K562 (cell line): ENCODE data around the gene PIK3CG. TPM values are rescaled to one million over a fixed set of nuclear protein-coding genes. Genes with fewer than 3 reads are reported as not detected.
A peak's percentile ranks its signal among the peaks of the same experiment; 100 is the strongest.

ENCODE experiments used
- ATAC-seq: fragments of 200-7000 bp; cut with Tn5 transposase; 3 replicates; pipeline ENCODE4 v1.9.1; 2020; ENCODE audit warnings: moderate library complexity
- Bru-seq: library from RNA; stranded (reverse); fragments of 400-500 nt; gene quantifications from one replicate; lab custom pipeline; 2021; lab: Mats Ljungman, UMichigan
- BruChase-seq, 2 experiments: library from RNA; stranded (reverse); fragments of 400-500 nt; gene quantifications; one replicate each; lab custom pipeline; 2021; lab: Mats Ljungman, UMichigan
- BruUV-seq: library from RNA; stranded (reverse); fragments of 400-500 nt; replicated peaks from 2 replicates; lab custom pipeline; 2021; lab: Mats Ljungman, UMichigan
- CTCF ChIA-PET: fragments of 300-600 bp; formaldehyde crosslinking; extraction: SDS; loops from one replicate; lab custom pipeline; 2021; ENCODE audit warnings: low intra/inter-chr PET ratio; lab: Yijun Ruan, JAX
- POLR2A ChIA-PET: fragments of 300-600, 350-650 bp; sonication (Branson Sonifier 250); formaldehyde crosslinking; extraction: SDS; loops from one replicate; lab custom pipeline; 2021; ENCODE audit warnings: antibody characterized with exemption, inconsistent platforms; lab: Yijun Ruan, JAX
- DNase-seq, 4 experiments: peaks; one replicate each; pipeline versions ENCODE4 v3.0.0 to v3.0.0-alpha.2; 2011 to 2018; ENCODE audit warnings: low spot score in 3 of 4, mixed read lengths in 3 of 4; ENCODE audit errors: extremely low read depth in 1 of 4
- FAIRE-seq: peaks from 2 replicates; lab custom pipeline; 2011; peaks lifted over from hg19 to GRCh38; lab: Jason Lieb, UNC
- H2AFZ ChIP-seq: 2 replicates; pipeline ENCODE4 v1.6.0; 2011; ENCODE audit warnings: low read depth, low read length, control low read depth, inconsistent platforms
- H3K27ac ChIP-seq: fragments of 200-600 bp; 3 replicates; pipeline ENCODE4 v1.8.0; 2011; ENCODE audit warnings: low read depth, mild to moderate bottlenecking, control low read depth, inconsistent platforms, low read length, moderate library complexity, mixed read lengths; ENCODE audit errors: extremely low read depth
- H3K27me3 ChIP-seq, 2 experiments: fragments of 300-600 bp in 1 of 2; 2 replicates in 1 of 2; 3 replicates in 1 of 2; pipeline versions ENCODE4 v1.6.0 to v1.8.0; 2011; ENCODE audit warnings: inconsistent platforms in 2 of 2, low read length in 2 of 2, mild to moderate bottlenecking in 1 of 2, mixed read lengths in 1 of 2, moderate library complexity in 1 of 2; ENCODE audit not compliant: control insufficient read depth in 2 of 2, insufficient read depth in 2 of 2
- H3K36me3 ChIP-seq: fragments of 300-600 bp; 3 replicates; pipeline ENCODE4 v1.8.0; 2011; ENCODE audit warnings: mild to moderate bottlenecking, low read length, inconsistent platforms; ENCODE audit not compliant: control insufficient read depth, insufficient read depth
- H3K4me1 ChIP-seq, 2 experiments: fragments of 200-600 bp in 1 of 2; replicated peaks in 1 of 2; 2 replicates in 1 of 2; 3 replicates in 1 of 2; pipeline versions ENCODE4 v1.5.1 to v1.8.0; 2011; ENCODE audit warnings: inconsistent platforms in 2 of 2, low read length in 2 of 2, mild to moderate bottlenecking in 1 of 2, mixed read lengths in 1 of 2, moderate library complexity in 1 of 2; ENCODE audit not compliant: control insufficient read depth in 2 of 2, insufficient read depth in 2 of 2
- H3K4me2 ChIP-seq: 2 replicates; pipeline ENCODE4 v1.6.1; 2011; ENCODE audit warnings: low read length, control low read depth, inconsistent platforms, mixed read lengths; ENCODE audit not compliant: insufficient read depth
- H3K4me3 ChIP-seq: fragments of 200-600 bp; sonication (generic), shearing (Covaris generic); 2 replicates; pipeline ENCODE4 v1.5.1; 2016; ENCODE audit warnings: control low read depth, inconsistent platforms
- H3K79me2 ChIP-seq: fragments of 200-600 bp; 3 replicates; pipeline ENCODE4 v1.8.0; 2011; ENCODE audit warnings: low read length, inconsistent platforms; ENCODE audit not compliant: control insufficient read depth, insufficient read depth
- H3K9ac ChIP-seq, 2 experiments: 2 replicates each; pipeline versions ENCODE4 v1.6.0 to v1.6.1; 2011; ENCODE audit warnings: low read depth in 2 of 2, low read length in 2 of 2, control low read depth in 1 of 2, inconsistent platforms in 1 of 2, mild to moderate bottlenecking in 1 of 2, mixed read lengths in 1 of 2; ENCODE audit not compliant: insufficient read depth in 1 of 2
- H3K9me1 ChIP-seq: one replicate; pipeline ENCODE4 v1.6.0; 2011; ENCODE audit warnings: inconsistent platforms, mild to moderate bottlenecking, low read length, moderate library complexity; ENCODE audit not compliant: control insufficient read depth, insufficient read depth
- H3K9me3 ChIP-seq: replicated peaks from 2 replicates; pipeline ENCODE4 v1.5.1; 2011; ENCODE audit warnings: low read depth, low read length, inconsistent platforms; ENCODE audit not compliant: control insufficient read depth, insufficient read depth
- H4K20me1 ChIP-seq: replicated peaks from 2 replicates; pipeline ENCODE4 v1.6.1; 2011; ENCODE audit warnings: low read length, inconsistent platforms, mixed read lengths; ENCODE audit not compliant: control insufficient read depth, insufficient read depth
- GTF2E2 ChIP-seq: fragments of 200-800 bp; sonication (Bioruptor generic); IDR thresholded peaks from 2 replicates; pipeline ENCODE4 v1.6.1; 2016; ENCODE audit warnings: missing genetic modification characterization, missing compliant biosample characterization
- HLTF ChIP-seq: fragments of 450-650 bp; IDR thresholded peaks from 2 replicates; pipeline ENCODE4 v1.6.1; 2016
- L3MBTL2 ChIP-seq: fragments of 450-650 bp; IDR thresholded peaks from 2 replicates; pipeline ENCODE4 v1.6.1; 2016; ENCODE audit warnings: mild to moderate bottlenecking, moderate library complexity
- MIER1 ChIP-seq: fragments of 450-650 bp; IDR thresholded peaks from 2 replicates; pipeline ENCODE4 v1.6.1; 2016; ENCODE audit warnings: antibody characterized with exemption, mild to moderate bottlenecking, low read depth
- NR2F6 ChIP-seq: fragments of 450-650 bp; formaldehyde crosslinking; IDR thresholded peaks from 2 replicates; pipeline ENCODE4 v1.4.0; 2020; ENCODE audit warnings: mild to moderate bottlenecking
- PRPF4 ChIP-seq: fragments of 200-400 bp; formaldehyde crosslinking; IDR thresholded peaks from one replicate; pipeline ENCODE4 v1.6.1; 2017; ENCODE audit warnings: low read length, low read depth, mild to moderate bottlenecking; ENCODE audit not compliant: insufficient read depth, poor library complexity, severe bottlenecking
- TCF3 ChIP-seq: sonication (generic); formaldehyde crosslinking; IDR thresholded peaks from 2 replicates; pipeline ENCODE4 v1.4.0; 2020; ENCODE audit warnings: mild to moderate bottlenecking, missing genetic modification reagents
- USF2 ChIP-seq: sonication (generic); formaldehyde crosslinking; IDR thresholded peaks from 2 replicates; pipeline ENCODE4 v1.5.0; 2020; ENCODE audit warnings: missing genetic modification reagents
- ZNF212 ChIP-seq: fragments of 450-650 bp; formaldehyde crosslinking; IDR thresholded peaks from 2 replicates; pipeline ENCODE4 v1.4.0; 2020; ENCODE audit warnings: mild to moderate bottlenecking
- ZNF24 ChIP-seq: fragments of 450-650 bp; IDR thresholded peaks from 2 replicates; pipeline ENCODE4 v1.6.1; 2016
- ZNF695 ChIP-seq: fragments of 450-650 bp; formaldehyde crosslinking; IDR thresholded peaks from 2 replicates; pipeline ENCODE4 v1.4.0; 2020; ENCODE audit warnings: mild to moderate bottlenecking, moderate library complexity
- WGBS: fragments of 100-300 bp; shearing (Covaris generic); methylation state at CpG from one replicate; pipeline ENCODE4 v1.1.6; 2016; ENCODE audit warnings: low coverage, mixed read lengths; ENCODE audit not compliant: insufficient coverage; ENCODE audit errors: missing lambda C conversion rate; 5-methylcytosine and 5-hydroxymethylcytosine counted together
- in situ Hi-C: fragments of 300-500 bp; cut with MboI; formaldehyde crosslinking; loops from 4 replicates; pipeline ENCODE4 v1.15.0; 2018; ENCODE audit warnings: inconsistent platforms, mixed read lengths
- intact Hi-C: fragments of 100-400 bp; cut with micrococcal nuclease; formaldehyde crosslinking; loops from 2 replicates; pipeline ENCODE4 v1.14.2; 2022
- long read RNA-seq, 3 experiments: library from polyadenylated mRNA in 2 of 3; library from RNA in 1 of 3; unstranded in 2 of 3; stranded (forward) in 1 of 3; transcript quantifications; one replicate each; pipeline ENCODE4 v2.0.0, GENCODE V29; 2019 to 2022
- polyA minus RNA-seq, 3 experiments: library from RNA; depleted of rRNA, polyadenylated mRNA; stranded (reverse); fragments of >200 nt; gene quantifications; 2 replicates each; pipeline ENCODE4 v1.2.3, GENCODE V29; 2011
- polyA plus RNA-seq, 8 experiments: library from polyadenylated mRNA; depleted of rRNA in 4 of 8; stranded (reverse) in 5 of 8; unstranded in 3 of 8; fragments of >200 nt; fragmentation: Nextera tagmentation in 2 of 8; fragmentation: Illumina TruSeq in 1 of 8; extraction: Ambion mirVana in 2 of 8; extraction: Trizol in 1 of 8; gene quantifications; 2 replicates each; pipeline versions ENCODE4 v1.2.1 to v1.2.3, GENCODE V29; 2011 to 2014; ENCODE audit warnings: inconsistent platforms in 1 of 8, missing spikeins in 1 of 8
- total RNA-seq, 7 experiments: library from RNA; depleted of rRNA in 6 of 7; stranded (reverse); fragments of >200 nt in 6 of 7; fragmentation: Illumina TruSeq in 2 of 7; extraction: Trizol in 2 of 7; gene quantifications; 2 replicates each; pipeline versions ENCODE4 v1.2.1 to v1.2.3, GENCODE V29; 2011 to 2021; ENCODE audit warnings: low replicate concordance in 1 of 7
- TF ChIP-seq, protein P1 (sequence below), 3 experiments: IDR thresholded peaks in 2 of 3; conservative IDR thresholded peaks in 1 of 3; 2 replicates each; pipeline ENCODE4 v1.5.1; 2011 to 2012; ENCODE audit warnings: low read length in 3 of 3, mild to moderate bottlenecking in 3 of 3, control low read depth in 2 of 3, improper control_type of control experiment in 1 of 3, inconsistent platforms in 1 of 3, low read depth in 1 of 3, mixed read lengths in 1 of 3, moderate library complexity in 1 of 3; ENCODE audit not compliant: insufficient read depth in 2 of 3

PIK3CG gene
- total RNA-seq (2011; cell fraction: chromatin; rRNA removed; ENCODE audit: low replicate concordance) = 56.0 and 57.2 TPM in 2 replicates
- 34.2 and 36.7 TPM in 2 replicates for total RNA-seq (2011; cell fraction: nucleolus; rRNA removed)
- 33.4 and 37.5 TPM in 2 replicates for total RNA-seq (2011; cell fraction: nucleoplasm; rRNA removed)
- total RNA-seq (2014; rRNA removed) = 31.4 and 31.6 TPM in 2 replicates
- 30.6 and 37.7 TPM in 2 replicates for total RNA-seq (2014; rRNA removed; fragmentation: Illumina TruSeq; extraction: Trizol)
- 37.7 and 42.5 TPM in 2 replicates for total RNA-seq (2015; rRNA removed; fragmentation: Illumina TruSeq; extraction: Trizol)
- 33.7 and 35.4 TPM in 2 replicates for total RNA-seq (2021)
- polyA plus RNA-seq (2011; rRNA removed) = 22.8 and 24.6 TPM in 2 replicates
- polyA plus RNA-seq (2011; cell fraction: cytosol; rRNA removed) = 13.7 and 24.1 TPM in 2 replicates
- 14.5 and 21.4 TPM in 2 replicates for polyA plus RNA-seq (2011; cell fraction: nucleus; rRNA removed)
- 19.0 and 36.2 TPM in 2 replicates for polyA plus RNA-seq (2012)
- 29.0 and 32.3 TPM in 2 replicates for polyA plus RNA-seq (2014; fragmentation: Illumina TruSeq; extraction: Trizol)
- 1 to 10 TPM; 5.3 to 6.2 TPM for polyA plus RNA-seq (2014; fragmentation: Nextera tagmentation; extraction: Ambion mirVana)
- 10.7 and 12.9 TPM in 2 replicates for polyA plus RNA-seq (2014; rRNA removed)
- 85.5 and 93.3 TPM in 2 replicates for polyA minus RNA-seq (2011; rRNA and poly(A)+ RNA removed)
- 52.8 and 61.1 TPM in 2 replicates for polyA minus RNA-seq (2011; cell fraction: cytosol; rRNA and poly(A)+ RNA removed)
- 68.7 and 79.4 TPM in 2 replicates for polyA minus RNA-seq (2011; cell fraction: nucleus; rRNA and poly(A)+ RNA removed)
- Bru-seq, nascent RNA = percentile 86 among the genes with signal in this experiment
- BruChase-seq, experiment 1, labeled RNA remaining after a 2-hour chase = percentile 84 among the genes with signal in this experiment
- percentile 82 among the genes with signal in this experiment for BruChase-seq, experiment 2, labeled RNA remaining after a 6-hour chase
- long read RNA-seq, experiment 1, partial matches to known transcripts = 14 of 24 reads
- long read RNA-seq, experiment 1, other reads (novel, unspliced or antisense) = 10 of 24 reads
- long read RNA-seq, experiment 2, full-length matches to known transcripts = 1 of 9 reads
- long read RNA-seq, experiment 2, partial matches to known transcripts = 1 of 9 reads
- long read RNA-seq, experiment 2, other reads (novel, unspliced or antisense) = 7 of 9 reads
- long read RNA-seq, experiment 3, full-length matches to known transcripts = 4 of 8 reads
- long read RNA-seq, experiment 3, partial matches to known transcripts = 1 of 8 reads
- long read RNA-seq, experiment 3, other reads (novel, unspliced or antisense) = 3 of 8 reads

DNA sequence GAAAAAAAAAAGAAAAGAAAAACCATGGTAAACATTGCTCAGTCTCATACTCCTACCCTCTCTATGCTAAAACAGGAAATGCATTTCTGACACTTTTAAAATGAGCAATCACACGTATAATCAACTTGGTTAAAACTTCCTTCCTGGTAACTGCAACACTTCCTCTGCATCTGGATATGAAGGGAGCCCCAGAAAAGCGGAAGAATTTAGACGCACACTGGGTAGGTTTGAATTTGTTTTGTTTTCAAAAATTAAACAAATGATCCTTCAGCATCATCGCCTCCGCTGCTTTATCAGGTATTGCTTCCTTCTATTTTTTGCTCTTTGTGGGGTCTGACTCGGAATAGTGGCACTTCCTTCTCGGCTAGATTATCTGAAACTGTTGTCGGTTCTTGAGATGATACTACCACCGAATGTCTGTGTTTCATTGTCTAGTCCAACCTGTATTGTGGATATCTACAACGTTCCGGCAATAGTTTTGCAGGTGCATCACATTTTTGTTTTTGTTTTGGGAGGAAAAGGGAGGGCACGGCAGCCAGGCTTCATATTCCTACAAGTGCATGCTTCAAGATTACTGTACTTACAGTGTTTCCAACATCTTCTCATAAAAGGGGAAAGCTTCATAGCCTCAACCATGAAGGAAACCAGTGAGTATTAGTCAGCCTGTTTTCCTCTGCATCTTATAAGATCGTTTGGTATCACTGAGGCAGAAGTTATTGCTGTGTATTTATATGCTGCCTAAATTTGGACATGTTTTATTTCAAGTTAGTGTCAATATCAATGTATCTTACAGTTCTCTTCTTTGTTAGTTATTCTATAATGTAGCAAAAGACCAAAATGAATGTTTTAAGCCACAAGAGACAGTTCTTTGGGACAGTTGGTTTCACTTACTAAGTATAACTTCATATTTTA lies at the start of gene PIK3CG:
TSS of gene PIK3CG (plus strand) at position 153 of the 912 bp plus-strand sequence. CDS start 2,280 bp downstream, outside the sequence.
- under 1% methylated on average over 13 of the region's 13 CpGs for WGBS
- H3K79me2 ChIP-seq = peaks cover 41% of the 10 kb centered on the region
- H3K4me1 ChIP-seq = peaks cover 15 to 53% of the 10 kb centered on the region in 2 experiments
- TF ChIP-seq NR2F6 (CRISPR knock-in tag) (no peak), USF2 (CRISPR knock-in tag) (no peak), ZNF24 (no peak; the same call in 1 of the 2 replicates), L3MBTL2 (no peak; the same call in 1 of the 2 replicates), MIER1 (no peak), GTF2E2 (no peak; the same call in 1 of the 2 replicates), TCF3 (CRISPR knock-in tag) (0 out of 2 replicates have a peak, but pooled peaks have one; percentile 4), ZNF212 (CRISPR knock-in tag) (no peak), ZNF695 (CRISPR knock-in tag) (no peak), HLTF (no peak), PRPF4 (no peak)
- TF ChIP-seq, protein P1, sequence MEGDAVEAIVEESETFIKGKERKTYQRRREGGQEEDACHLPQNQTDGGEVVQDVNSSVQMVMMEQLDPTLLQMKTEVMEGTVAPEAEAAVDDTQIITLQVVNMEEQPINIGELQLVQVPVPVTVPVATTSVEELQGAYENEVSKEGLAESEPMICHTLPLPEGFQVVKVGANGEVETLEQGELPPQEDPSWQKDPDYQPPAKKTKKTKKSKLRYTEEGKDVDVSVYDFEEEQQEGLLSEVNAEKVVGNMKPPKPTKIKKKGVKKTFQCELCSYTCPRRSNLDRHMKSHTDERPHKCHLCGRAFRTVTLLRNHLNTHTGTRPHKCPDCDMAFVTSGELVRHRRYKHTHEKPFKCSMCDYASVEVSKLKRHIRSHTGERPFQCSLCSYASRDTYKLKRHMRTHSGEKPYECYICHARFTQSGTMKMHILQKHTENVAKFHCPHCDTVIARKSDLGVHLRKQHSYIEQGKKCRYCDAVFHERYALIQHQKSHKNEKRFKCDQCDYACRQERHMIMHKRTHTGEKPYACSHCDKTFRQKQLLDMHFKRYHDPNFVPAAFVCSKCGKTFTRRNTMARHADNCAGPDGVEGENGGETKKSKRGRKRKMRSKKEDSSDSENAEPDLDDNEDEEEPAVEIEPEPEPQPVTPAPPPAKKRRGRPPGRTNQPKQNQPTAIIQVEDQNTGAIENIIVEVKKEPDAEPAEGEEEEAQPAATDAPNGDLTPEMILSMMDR (IDR thresholded peaks at IDR 0.05 in 2 of 3, conservative IDR thresholded peaks at IDR 0.05 in 1 of 3; ENCODE audit: insufficient read depth in 2 of 3, low read depth in 1 of 3, low read length in 3 of 3) = no peak; a peak in 1 of 6 replicates

More for the DNA sequence above, at the start of gene PIK3CG:
- Histone ChIP-seq H3K9me1 (no peaks in the 10 kb centered on the region), H3K9ac (peak within 1 kb of the TSS; percentile 24 to 74; a peak in 3 of 4 replicates), H3K4me2 (peak within 1 kb of the TSS; percentile 90), H4K20me1 (no peaks in the 10 kb centered on the region), H3K27me3 (no peaks in the 10 kb centered on the region), H3K27ac (peak within 1 kb of the TSS; percentile 79), H3K4me3 (peak within 1 kb of the TSS; percentile 48), H2AFZ (peak within 1 kb of the TSS; percentile 96), H3K36me3 (peaks cover 31% of the 10 kb centered on the region; the same call in 2 of the 3 replicates), H3K9me3 (peaks cover 6% of the 10 kb centered on the region; the same call in 1 of the 2 replicates)
- intact Hi-C loops = loop anchor here (2.0 to 10.0 kb wide), 4 partner anchors 53 to 302 kb away; partner anchors contain the start of genes CCDC71L, HBP1 and PRKAR2B
- ATAC-seq (peak; percentile 52), FAIRE-seq (peak; percentile 78), DNase-seq (peak in 2 of 4 experiments; percentile 65 to 67)
- in situ Hi-C loops = no loop called here
- ChIA-PET CTCF (no interaction called here), POLR2A (interaction anchor here (0.7 to 1.6 kb wide), 7 partner anchors 9 to 133 kb away, joined by 3 to 5 read pairs (median 3); no protein-coding TSS in a partner anchor)
- BruUV-seq = TSS peak; percentile 82
